Fibroblast of skin of scalp (primary cell): Measurements from ENCODE around the gene GRK5. TPM values are rescaled to one million over a fixed set of nuclear protein-coding genes. Genes with fewer than 3 reads are reported as not detected.
A peak's percentile ranks its signal among the peaks of the same experiment; 100 is the strongest.
"Not testable (repeated sequence)": the region's sequence is repeated elsewhere in the genome, so short reads cannot be mapped to it uniquely, and the experiment has no call there.

ENCODE experiments used
- DNase-seq: peaks from one replicate; pipeline ENCODE4 v3.0.0-alpha.2; 2013
- polyA plus RNA-seq, 2 experiments: library from polyadenylated mRNA; unstranded; fragments of 120-200 nt; gene quantifications; one replicate each; pipeline ENCODE4 v1.2.1, GENCODE V29; 2013; ENCODE audit not compliant: insufficient read length in 2 of 2

The GRK5 gene
- polyA plus RNA-seq (2013, experiment 1 of 2; ENCODE audit: insufficient read length) = 22.2 TPM
- polyA plus RNA-seq (2013, experiment 2 of 2; ENCODE audit: insufficient read length) = 21.2 TPM

GRCh38 chr10:119207366-119207666 is at the start of gene GRK5:
GRK5 (plus strand) TSS chr10:119207571; CDS start chr10:119207918, 347 bp downstream.
- peak; percentile 99 for DNase-seq

GRCh38 chr10:119159332-119159731 is 48.0 kb upstream of the GRK5 start:
- no peak for DNase-seq

GRCh38 chr10:119161680-119162451 is 45.5 kb upstream of the GRK5 start:
- peak; percentile 28 for DNase-seq

GRCh38 chr10:119162452-119163092 is 44.8 kb upstream of the GRK5 start:
- no peak for DNase-seq

GRCh38 chr10:119165171-119166117 is 41.9 kb upstream of the GRK5 start, which contains the start of gene SFXN4:
SFXN4 (minus strand) TSS chr10:119165714; CDS start chr10:119165647, 67 bp downstream.
- DNase-seq = peak; percentile 61

GRCh38 chr10:119166118-119166500 is 41.3 kb upstream of the GRK5 start:
- no peak for DNase-seq

- DNase-seq = no peak
Observed at GRCh38 chr10:119166564-119166963, 40.8 kb upstream of the GRK5 start.

- DNase-seq = no peak
Observed at GRCh38 chr10:119167041-119167440, 40.3 kb upstream of the GRK5 start.

- no peak for DNase-seq
Observed at GRCh38 chr10:119174109-119174508, 33.3 kb upstream of the GRK5 start.

GRCh38 chr10:119176166-119176565 is 31.2 kb upstream of the GRK5 start:
- DNase-seq = no peak

- no peak for DNase-seq
Observed at GRCh38 chr10:119177708-119178371, 29.5 kb upstream of the GRK5 start.

- DNase-seq = peak; percentile 94
Observed at GRCh38 chr10:119178372-119179119, 28.8 kb upstream of the GRK5 start, which contains the start of gene PRDX3. PRDX3 (minus strand) TSS chr10:119178812; CDS start chr10:119178790, 22 bp downstream.

GRCh38 chr10:119180850-119181400 is 26.4 kb upstream of the GRK5 start:
- DNase-seq = not testable (repeated sequence)

GRCh38 chr10:119183664-119184412 is 23.5 kb upstream of the GRK5 start:
- no peak for DNase-seq

GRCh38 chr10:119189811-119190282 is 17.5 kb upstream of the GRK5 start:
- peak; percentile 44 for DNase-seq

GRCh38 chr10:119190353-119190752 is 17.0 kb upstream of the GRK5 start:
- peak; percentile 96 for DNase-seq

GRCh38 chr10:119190954-119191785 is 16.2 kb upstream of the GRK5 start:
- no peak for DNase-seq

- DNase-seq = no peak
Observed at GRCh38 chr10:119191881-119192280, 15.5 kb upstream of the GRK5 start.

- peak; percentile 27 for DNase-seq
Observed at GRCh38 chr10:119197921-119198320, 9.4 kb upstream of the GRK5 start.
